Stimulated activated CD8-positive, alpha-beta memory T cell treated with anti-CD3 and anti-CD28 coated beads, Interleukin-7, amount 100 ng/mL, for 24 hours (primary cell): ENCODE results near the gene DNAH3.
"Not testable (repeated sequence)": the region's sequence is repeated elsewhere in the genome, so short reads cannot be mapped to it uniquely, and the experiment has no call there.

Experiments
- DNase-seq: peaks from one replicate; pipeline ENCODE4 v3.0.0-alpha.2; 2020; ENCODE audit warnings: low read depth

Gene DNAH3

DNA sequence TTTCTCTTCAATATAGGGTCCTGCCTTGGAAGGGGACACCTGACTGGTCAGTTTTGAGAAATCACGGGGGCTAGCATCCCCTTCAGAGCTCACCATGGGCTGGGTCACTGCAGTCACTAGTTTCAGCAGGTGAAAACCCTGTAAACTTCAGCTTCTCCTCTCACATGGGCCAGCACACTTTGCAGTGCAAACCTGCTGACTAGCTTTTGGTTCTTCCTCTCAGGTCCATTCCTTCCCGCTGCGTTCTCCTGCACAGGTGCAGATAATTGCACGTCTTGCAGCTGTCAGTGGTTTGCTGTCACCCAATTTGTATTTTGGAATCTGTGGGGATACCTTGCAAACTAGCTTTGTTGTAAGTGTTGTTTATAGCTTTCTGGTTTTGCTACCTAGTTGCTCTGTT lies 154.9 kb downstream of the DNAH3 start:
- no peak for DNase-seq

- DNase-seq = not testable (repeated sequence)
Measured at GRCh38 chr16:20989496-20990070, 161.1 kb downstream of the DNAH3 start.

DNA sequence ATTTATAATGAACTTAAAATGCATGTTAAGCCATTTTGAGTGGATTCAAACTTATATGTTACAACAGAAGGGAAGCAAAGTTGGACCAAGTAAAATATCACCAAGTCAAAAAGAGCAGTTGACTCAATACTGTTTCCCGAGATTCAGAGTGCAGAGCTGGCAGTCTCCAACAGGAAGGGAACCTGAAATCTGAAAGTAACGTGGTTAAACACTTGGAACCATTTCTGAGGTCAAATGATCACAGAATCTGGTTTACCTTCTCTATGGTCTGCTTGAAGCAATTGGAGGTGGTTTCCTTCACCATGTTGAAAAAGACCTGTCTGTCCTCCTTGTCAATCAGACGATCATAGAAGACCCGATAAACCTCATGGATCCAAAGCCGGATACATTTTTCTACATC lies 163.6 kb downstream of the DNAH3 start:
- no peak for DNase-seq

- no peak for DNase-seq
Measured at GRCh38 chr16:20984019-20984418, 166.6 kb downstream of the DNAH3 start.

GRCh38 chr16:20976576-20976975 lies 174.1 kb downstream of the DNAH3 start:
- DNase-seq = no peak

DNA sequence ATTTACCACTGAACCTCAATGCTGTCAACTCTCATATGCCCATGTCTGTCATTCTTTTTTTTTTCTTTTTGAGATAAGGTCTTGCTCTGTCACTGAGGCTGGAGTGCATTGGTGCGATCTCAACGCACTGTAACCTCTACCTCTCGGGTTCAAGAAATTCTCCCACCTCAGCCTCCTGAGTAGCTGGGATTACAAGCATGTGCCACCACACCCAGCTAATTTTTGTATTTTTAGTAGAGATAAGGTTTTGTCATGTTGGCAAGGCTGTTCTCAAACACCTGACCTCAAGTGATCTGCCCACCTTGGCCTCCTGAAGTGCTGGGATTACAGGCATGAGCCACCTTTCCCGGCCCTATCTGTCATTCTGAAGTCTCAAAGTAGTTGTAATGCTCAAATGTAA lies 177.4 kb downstream of the DNAH3 start:
- not testable (repeated sequence) for DNase-seq

DNA sequence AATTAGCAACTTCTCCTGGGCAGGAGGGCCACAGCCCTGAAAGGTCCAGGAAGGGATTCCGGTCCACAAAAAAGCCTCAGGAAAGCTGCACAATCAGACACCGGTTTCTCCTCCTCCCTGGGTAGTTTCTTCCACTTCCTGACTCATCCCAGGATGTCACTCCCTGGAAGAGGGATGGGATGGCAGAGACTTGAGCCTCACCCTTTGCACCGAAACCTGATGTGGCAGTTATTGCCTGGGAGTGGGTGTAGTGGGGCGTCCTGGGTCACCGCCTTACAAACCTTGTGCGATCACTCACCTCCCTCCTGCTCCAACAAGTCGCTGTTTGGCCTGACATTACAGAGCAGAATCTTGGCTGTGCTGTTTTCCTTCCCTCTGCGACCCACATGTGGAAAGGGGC lies 179.2 kb downstream of the DNAH3 start:
- no peak for DNase-seq

- DNase-seq = no peak
Measured at GRCh38 chr16:20969386-20969785, 181.3 kb downstream of the DNAH3 start.

DNA sequence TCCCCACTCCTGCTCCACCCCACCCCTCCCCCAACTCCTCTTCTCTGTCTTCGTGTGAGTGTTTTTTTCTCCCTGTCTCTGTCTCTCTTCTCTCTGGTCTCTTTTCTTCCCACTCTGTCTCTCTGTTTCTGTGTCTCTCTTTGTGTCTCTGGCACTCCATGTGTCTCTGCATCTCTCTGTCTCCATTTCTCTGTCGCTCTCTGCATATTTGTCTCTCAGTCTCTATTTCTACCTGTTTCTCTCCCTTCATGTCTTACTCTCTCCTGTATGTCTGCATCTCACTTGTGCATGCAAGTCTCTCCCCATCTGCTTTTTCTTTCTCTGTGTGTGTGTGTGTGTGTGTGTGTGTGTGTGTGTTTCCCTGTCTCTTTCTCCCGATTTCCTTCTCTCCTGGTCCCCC lies 181.9 kb downstream of the DNAH3 start:
- no peak for DNase-seq

- DNase-seq = no peak
Measured at GRCh38 chr16:20960899-20961298, 189.7 kb downstream of the DNAH3 start.

DNA sequence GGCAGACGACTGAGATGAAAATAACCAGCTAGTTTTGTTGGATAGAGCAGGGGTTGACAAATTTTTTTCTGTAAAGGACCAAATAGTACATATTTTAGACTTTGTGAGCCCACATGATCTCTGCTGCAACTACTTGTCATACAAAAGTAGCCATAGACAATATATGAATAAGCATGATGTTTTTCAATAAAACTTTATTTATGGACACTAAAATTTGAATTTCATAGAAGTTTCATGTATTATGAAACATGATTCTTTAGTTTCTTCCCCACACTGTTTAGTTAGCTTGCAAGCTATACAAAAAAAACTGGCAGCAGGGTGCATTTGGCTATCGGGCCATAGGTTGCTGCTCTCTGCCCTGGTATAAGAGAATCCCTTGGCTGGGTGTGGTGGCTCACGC lies 193.5 kb downstream of the DNAH3 start:
- DNase-seq = no peak

- no peak for DNase-seq
Measured at GRCh38 chr16:20956319-20956718, 194.3 kb downstream of the DNAH3 start.

DNA sequence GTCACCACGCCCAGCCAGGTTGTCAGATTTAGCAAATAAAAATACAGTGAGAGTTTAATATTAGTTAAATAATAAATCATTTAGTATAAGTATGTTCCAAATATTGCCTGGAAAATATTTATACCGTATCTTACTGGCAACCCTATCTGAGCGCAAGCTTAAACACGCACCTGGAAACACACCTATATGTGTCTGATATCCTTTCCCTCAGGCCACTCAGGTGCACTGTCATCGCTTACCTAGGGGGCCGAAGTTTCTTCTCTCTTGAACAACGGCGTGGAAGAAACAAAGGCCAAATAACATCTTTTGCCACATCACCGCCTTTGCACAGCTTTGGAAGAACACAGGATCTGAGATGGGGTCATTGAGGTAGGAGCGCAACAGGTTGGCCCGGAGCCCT lies 196.1 kb downstream of the DNAH3 start:
- DNase-seq = no peak

- DNase-seq = no peak
Measured at GRCh38 chr16:20952139-20952920, 198.3 kb downstream of the DNAH3 start.

- no peak for DNase-seq
Measured at GRCh38 chr16:20950294-20950693, 200.4 kb downstream of the DNAH3 start.

DNA sequence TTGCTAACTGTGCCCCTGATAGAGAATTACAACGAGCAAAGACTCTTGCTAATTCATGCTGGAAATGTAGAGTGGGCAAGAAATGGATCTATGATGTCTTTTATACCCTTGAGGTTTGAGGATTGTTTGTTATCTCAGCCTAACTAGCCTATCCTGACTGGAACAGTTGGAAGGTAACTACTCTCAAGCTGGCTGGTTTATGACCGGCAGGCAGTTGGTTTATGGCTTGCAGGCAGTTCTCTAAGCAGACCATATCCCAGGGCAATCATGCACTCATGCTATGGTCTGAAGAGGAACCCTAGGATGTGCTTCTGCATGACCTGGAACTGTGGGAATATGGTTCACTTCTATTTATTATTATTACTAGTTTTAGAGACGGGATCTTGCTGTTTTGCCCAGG lies 201.0 kb downstream of the DNAH3 start:
- no peak for DNase-seq

- DNase-seq = no peak
Measured at GRCh38 chr16:20948444-20948843, 202.2 kb downstream of the DNAH3 start.

DNA sequence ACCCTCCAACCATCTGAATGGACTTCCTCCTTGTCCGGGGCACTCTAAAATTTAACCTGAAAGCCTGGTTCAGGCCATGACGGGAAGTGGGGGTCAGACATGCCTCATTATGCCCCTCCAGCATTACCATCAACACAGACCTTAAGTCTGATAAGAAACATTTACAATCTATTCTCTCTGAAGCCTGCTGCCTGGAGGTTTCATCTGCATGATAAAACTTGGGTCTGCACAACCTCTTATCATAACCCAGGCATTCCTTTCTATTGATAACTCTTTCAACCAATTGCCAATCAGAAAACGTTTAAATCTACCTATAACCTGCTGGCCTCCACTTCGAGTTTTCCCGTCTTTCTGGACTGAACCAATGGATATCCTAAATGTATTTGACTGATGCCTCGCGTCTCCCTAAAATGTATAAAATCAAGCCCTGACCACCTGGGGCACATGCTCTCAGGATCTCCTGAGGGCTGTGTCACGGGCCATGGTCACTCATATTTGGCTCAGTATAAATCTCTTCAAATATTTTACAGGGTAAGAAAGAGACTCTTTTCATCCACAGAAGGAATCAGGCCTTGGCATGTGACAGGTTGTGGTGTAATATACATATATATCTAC lies 204.5 kb downstream of the DNAH3 start:
- DNase-seq = no peak

GRCh38 chr16:20945575-20945875 lies 205.1 kb downstream of the DNAH3 start:
- DNase-seq = not testable (repeated sequence)

GRCh38 chr16:20944861-20945574 lies 205.6 kb downstream of the DNAH3 start:
- DNase-seq = peak; percentile 13

DNA sequence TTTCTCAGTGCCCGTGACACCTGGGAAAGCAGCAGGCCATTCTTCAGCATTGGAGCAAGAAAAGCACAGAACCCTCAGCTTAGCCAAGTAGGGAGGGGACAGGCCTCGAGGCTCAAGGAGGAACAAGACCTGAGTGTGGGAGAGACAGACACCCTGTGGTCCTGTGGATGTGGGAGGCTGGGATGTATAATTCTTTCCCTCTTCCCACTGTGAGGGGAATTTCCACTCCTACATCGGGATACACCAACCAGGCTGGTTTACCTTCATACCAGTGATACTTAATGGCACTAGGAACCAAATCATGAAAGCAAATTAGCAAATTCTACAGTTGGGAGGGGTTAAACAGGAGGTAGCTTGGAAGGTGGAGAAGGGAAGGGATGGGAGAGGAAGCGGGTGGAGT lies 208.4 kb downstream of the DNAH3 start:
- no peak for DNase-seq

- no peak for DNase-seq
Measured at GRCh38 chr16:20941636-20941926, 209.1 kb downstream of the DNAH3 start.
